AG09319 (cell line): ENCODE results near the gene MITD1.
"Not testable (repeated sequence)": the region's sequence is repeated elsewhere in the genome, so short reads cannot be mapped to it uniquely, and the experiment has no call there.

Source experiments
- DNase-seq: peaks from one replicate; pipeline ENCODE4 v3.0.0-alpha.2; 2010; ENCODE audit warnings: low read depth; ENCODE audit errors: extremely low read depth
- CTCF ChIP-seq: IDR thresholded peaks from 2 replicates; pipeline ENCODE4 v1.5.1; 2011; ENCODE audit warnings: low read depth, mild to moderate bottlenecking, inconsistent platforms, low read length, moderate library complexity

MITD1 gene

GRCh38 chr2:99139003-99139402 is 41.9 kb downstream of the MITD1 start:
- no peak for TF ChIP-seq CTCF
- no peak for DNase-seq

GRCh38 chr2:99135044-99135556 is 45.8 kb downstream of the MITD1 start:
- not testable (repeated sequence) for DNase-seq

GRCh38 chr2:99127981-99128380 is 52.9 kb downstream of the MITD1 start:
- no peak for TF ChIP-seq CTCF
- no peak for DNase-seq
